Endothelial cell of umbilical vein (primary cell): ENCODE measurements around the gene KIF3B. TPM values are rescaled to one million over a fixed set of nuclear protein-coding genes. Genes with fewer than 3 reads are reported as not detected.

Experiments
- BruUV-seq: library from RNA; stranded (reverse); fragments of 400-500 nt; replicated peaks from 2 replicates; lab custom pipeline; 2021; lab: Mats Ljungman, UMichigan
- CTCF ChIA-PET: fragments of 300-600, 350-600 bp; sonication (Branson Sonifier 250); formaldehyde crosslinking; loops from one replicate; lab custom pipeline; 2021; ENCODE audit warnings: antibody characterized with exemption, inconsistent platforms; lab: Charles Lee
- POLR2A ChIA-PET: fragments of 300-600, 350-600 bp; sonication (Branson Sonifier 250); formaldehyde crosslinking; loops from one replicate; lab custom pipeline; 2021; ENCODE audit warnings: antibody characterized with exemption, inconsistent platforms; lab: Charles Lee
- DNase-seq: peaks from one replicate; pipeline ENCODE4 v3.0.0-alpha.2; 2011; ENCODE audit warnings: low read depth, low spot score
- FAIRE-seq: peaks from 2 replicates; lab custom pipeline; 2011; peaks lifted over from hg19 to GRCh38; lab: Jason Lieb, UNC
- H2AFZ ChIP-seq: 2 replicates; pipeline ENCODE4 v1.6.0; 2012; ENCODE audit warnings: low read depth, low read length, control low read depth, inconsistent platforms
- H3K27ac ChIP-seq: 2 replicates; pipeline ENCODE4 v1.5.1; 2011; ENCODE audit warnings: low read depth, mild to moderate bottlenecking, control low read depth, low read length, moderate library complexity; ENCODE audit not compliant: insufficient read depth
- H3K27me3 ChIP-seq, 2 experiments: 2 replicates each; pipeline versions ENCODE4 v1.6.0 to v1.6.1; 2011; ENCODE audit warnings: low read length in 2 of 2, mixed read lengths in 1 of 2; ENCODE audit not compliant: control insufficient read depth in 2 of 2, insufficient read depth in 2 of 2
- H3K36me3 ChIP-seq, 2 experiments: 2 replicates in 1 of 2; 3 replicates in 1 of 2; pipeline ENCODE4 v1.5.1; 2011; ENCODE audit warnings: low read length in 2 of 2, mild to moderate bottlenecking in 1 of 2, moderate library complexity in 1 of 2; ENCODE audit not compliant: control insufficient read depth in 2 of 2, insufficient read depth in 2 of 2; ENCODE audit errors: extremely low read depth in 1 of 2
- H3K4me1 ChIP-seq: 3 replicates; pipeline ENCODE4 v1.5.1; 2011; ENCODE audit warnings: mild to moderate bottlenecking, low read length; ENCODE audit not compliant: control insufficient read depth, insufficient read depth; ENCODE audit errors: extremely low read depth
- H3K4me2 ChIP-seq: 2 replicates; pipeline ENCODE4 v1.6.1; 2011; ENCODE audit warnings: low read length, control low read depth, mixed read lengths; ENCODE audit not compliant: insufficient read depth
- H3K4me3 ChIP-seq, 3 experiments: fragments of 200-600 bp in 1 of 3; sonication (generic), shearing (Covaris generic) in 1 of 3; replicated peaks in 1 of 3; 2 replicates each; pipeline ENCODE4 v1.5.1; 2011 to 2016; ENCODE audit warnings: control low read depth in 3 of 3, low read length in 3 of 3, mild to moderate bottlenecking in 2 of 3, inconsistent platforms in 1 of 3, low read depth in 1 of 3, moderate library complexity in 1 of 3; ENCODE audit not compliant: insufficient read depth in 1 of 3
- H3K79me2 ChIP-seq: 2 replicates; pipeline ENCODE4 v1.6.0; 2012; ENCODE audit warnings: low read length, inconsistent platforms; ENCODE audit not compliant: control insufficient read depth, insufficient read depth
- H3K9ac ChIP-seq: replicated peaks from 2 replicates; pipeline ENCODE3; 2011; ENCODE audit warnings: low read length, control low read depth; ENCODE audit not compliant: insufficient read depth; ENCODE audit errors: extremely low read depth
- H3K9me1 ChIP-seq: replicated peaks from 3 replicates; pipeline ENCODE4 v1.6.0; 2011; ENCODE audit warnings: mild to moderate bottlenecking, low read length; ENCODE audit not compliant: control insufficient read depth, insufficient read depth; ENCODE audit errors: extremely low read depth
- H3K9me3 ChIP-seq: replicated peaks from 2 replicates; pipeline ENCODE4 v1.5.1; 2012; ENCODE audit warnings: low read length, inconsistent platforms; ENCODE audit not compliant: control insufficient read depth, insufficient read depth
- H4K20me1 ChIP-seq: replicated peaks from 2 replicates; pipeline ENCODE3; 2011; ENCODE audit warnings: mild to moderate bottlenecking, low read length; ENCODE audit not compliant: control insufficient read depth, insufficient read depth; ENCODE audit errors: extremely low read depth
- FOS ChIP-seq: IDR thresholded peaks from 2 replicates; pipeline ENCODE4 v1.6.1; 2011; ENCODE audit warnings: mild to moderate bottlenecking, low read length, moderate library complexity, borderline replicate concordance; ENCODE audit not compliant: insufficient read depth
- GATA2 ChIP-seq: IDR thresholded peaks from 2 replicates; pipeline ENCODE4 v1.7.0; 2011; ENCODE audit warnings: low read depth, mild to moderate bottlenecking, moderate library complexity, mixed read lengths, low read length; ENCODE audit not compliant: insufficient read length, insufficient read depth
- JUN ChIP-seq: IDR thresholded peaks from 2 replicates; pipeline ENCODE4 v1.6.1; 2011; ENCODE audit warnings: borderline replicate concordance, low read depth; ENCODE audit not compliant: insufficient read length, insufficient read depth
- MYC ChIP-seq: IDR thresholded peaks from one replicate; pipeline ENCODE4 v1.6.1; 2011; ENCODE audit warnings: mild to moderate bottlenecking, low read depth, low read length
- POLR2A ChIP-seq: IDR thresholded peaks from 2 replicates; pipeline ENCODE4 v1.6.1; 2012; ENCODE audit warnings: low read depth, mild to moderate bottlenecking, control low read depth, low read length
- POLR2AphosphoS5 ChIP-seq: IDR thresholded peaks from 2 replicates; pipeline ENCODE4 v1.6.1; 2012; ENCODE audit warnings: low read depth, mild to moderate bottlenecking, control low read depth, low read length, moderate library complexity; ENCODE audit not compliant: insufficient read depth
- dilution Hi-C: fragments of 300-500 bp; cut with MboI; formaldehyde crosslinking; loops from one replicate; pipeline ENCODE4 v1.15.0; 2019; ENCODE audit warnings: low sequenced_read_pairs; ENCODE audit not compliant: extremely low pct_ligation_motif_present
- intact Hi-C: fragments of 100-400 bp; cut with micrococcal nuclease; formaldehyde crosslinking; loops from one replicate; pipeline ENCODE4 v1.10.0; 2022
- polyA plus RNA-seq, 4 experiments: library from polyadenylated mRNA; depleted of rRNA in 3 of 4; stranded (reverse) in 3 of 4; unstranded in 1 of 4; fragments of >200 nt; gene quantifications; 2 replicates each; pipeline versions ENCODE4 v1.2.1 to v1.2.3, GENCODE V29; 2011 to 2012; ENCODE audit warnings: missing spikeins in 1 of 4
- total RNA-seq: library from RNA; stranded (reverse); gene quantifications from 2 replicates; pipeline ENCODE4 v1.2.3, GENCODE V29; 2021

Gene KIF3B
- total and polyA plus RNA-seq, 2 donors (not counting 3 experiments of a cell fraction or from before 2014, with no cell fraction given), result 14.5 to 25.1 TPM

GRCh38 chr20:32294071-32294470 is 16.6 kb downstream of the KIF3B start:
- H3K27me3 ChIP-seq, result no peaks in the 10 kb centered on the region
- H3K9ac ChIP-seq, result no peak overlapping the region
- TF ChIP-seq POLR2A (no peak), POLR2AphosphoS5 (no peak), JUN (no peak), MYC (no peak)
- H3K4me1 ChIP-seq, result no peaks in the 10 kb centered on the region
- DNase-seq (no peak), FAIRE-seq (no peak)
- POLR2A ChIA-PET, result no interaction called here
- H3K27ac ChIP-seq, result no peak overlapping the region
- no peak overlapping the region for H3K4me3 ChIP-seq
- H3K9me1 ChIP-seq, result no peaks in the 10 kb centered on the region
- no peaks in the 10 kb centered on the region for H3K9me3 ChIP-seq
- H3K4me2 ChIP-seq, result no peak overlapping the region
- intact Hi-C loops (no loop called here), dilution Hi-C loops (no loop called here)
- peaks cover 14% of the 10 kb centered on the region for H3K79me2 ChIP-seq
- no peaks in the 10 kb centered on the region for H3K36me3 ChIP-seq
- H2AFZ ChIP-seq, result no peak overlapping the region
- peaks cover 3% of the 10 kb centered on the region for H4K20me1 ChIP-seq
- CTCF ChIA-PET, result interaction anchor here (1.5 kb wide), 1 partner anchor 11 kb away, joined by 4 read pairs; no protein-coding TSS in a partner anchor
- no TSS peak for BruUV-seq

DNA sequence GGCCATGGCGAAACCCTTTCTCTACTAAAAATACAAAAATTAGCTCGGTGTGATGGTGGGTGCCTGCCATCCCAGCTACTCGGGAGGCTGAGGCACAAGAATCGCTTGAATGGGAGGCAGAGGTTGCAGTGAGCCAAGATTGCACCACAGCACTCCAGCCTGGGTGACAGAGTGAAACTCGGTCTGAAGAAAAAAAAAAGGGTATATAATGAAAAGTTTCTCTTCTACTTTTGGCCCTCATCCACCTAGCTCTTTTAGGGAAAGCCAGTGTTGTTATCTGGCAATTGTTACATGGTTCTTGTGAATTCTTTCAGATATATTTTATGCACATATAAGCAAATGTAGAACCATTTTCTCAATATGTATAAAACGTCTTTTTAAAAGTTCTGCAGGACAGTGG is 19.0 kb downstream of the KIF3B start:
- CTCF ChIA-PET, result no interaction called here
- no TSS peak for BruUV-seq

More for the DNA sequence above, 19.0 kb downstream of the KIF3B start:
- Histone ChIP-seq H3K9me3 (no peaks in the 10 kb centered on the region), H3K9me1 (no peaks in the 10 kb centered on the region), H3K27me3 (no peaks in the 10 kb centered on the region), H3K36me3 (no peaks in the 10 kb centered on the region), H3K9ac (no peak overlapping the region), H2AFZ (no peak overlapping the region), H3K79me2 (peaks cover 13% of the 10 kb centered on the region), H3K4me1 (no peaks in the 10 kb centered on the region), H3K27ac (no peak overlapping the region), H3K4me2 (no peak overlapping the region), H3K4me3 (no peak overlapping the region), H4K20me1 (peaks cover 3% of the 10 kb centered on the region)
- intact Hi-C loops, result no loop called here
- POLR2A ChIA-PET, result no interaction called here
- DNase-seq (no peak), FAIRE-seq (no peak)
- dilution Hi-C loops, result no loop called here
- TF ChIP-seq GATA2 (no peak), JUN (no peak), FOS (no peak)
